Osteoblast (primary cell): Measurements from ENCODE around the gene PSD2. TPM values are rescaled to one million over a fixed set of nuclear protein-coding genes. Genes with fewer than 3 reads are reported as not detected.

ENCODE experiments used
- DNase-seq: peaks from one replicate; pipeline ENCODE4 v3.0.0; 2011; ENCODE audit warnings: low spot score, mixed read lengths; ENCODE audit not compliant: insufficient read length; ENCODE audit errors: missing footprints
- H2AFZ ChIP-seq: 2 replicates; pipeline ENCODE4 v1.6.0; 2011; ENCODE audit warnings: mild to moderate bottlenecking, low read length
- H3K27ac ChIP-seq: 2 replicates; pipeline ENCODE4 v1.5.1; 2011; ENCODE audit warnings: mild to moderate bottlenecking, low read depth, low read length, moderate library complexity
- H3K27me3 ChIP-seq: 2 replicates; pipeline ENCODE4 v1.6.0; 2012; ENCODE audit warnings: mild to moderate bottlenecking, control low read depth, inconsistent platforms, low read length, moderate library complexity; ENCODE audit not compliant: insufficient read depth
- H3K36me3 ChIP-seq: 2 replicates; pipeline ENCODE4 v1.5.1; 2011; ENCODE audit warnings: mild to moderate bottlenecking, low read length, control low read depth, moderate library complexity; ENCODE audit not compliant: insufficient read depth
- H3K4me1 ChIP-seq: 2 replicates; pipeline ENCODE4 v1.5.1; 2011; ENCODE audit warnings: mild to moderate bottlenecking, low read length, control low read depth, moderate library complexity; ENCODE audit not compliant: insufficient read depth
- H3K4me2 ChIP-seq: 2 replicates; pipeline ENCODE4 v1.6.0; 2011; ENCODE audit warnings: mild to moderate bottlenecking, low read length; ENCODE audit not compliant: insufficient read depth
- H3K4me3 ChIP-seq: fragments of 200-600 bp; sonication (generic); 3 replicates; pipeline ENCODE4 v1.5.1; 2012; ENCODE audit warnings: mild to moderate bottlenecking, low read length, inconsistent platforms; ENCODE audit not compliant: insufficient read depth
- H3K79me2 ChIP-seq: 2 replicates; pipeline ENCODE4 v1.6.0; 2012; ENCODE audit warnings: mild to moderate bottlenecking, low read length, control low read depth, inconsistent platforms; ENCODE audit not compliant: insufficient read depth
- H3K9me3 ChIP-seq: 2 replicates; pipeline ENCODE4 v1.5.1; 2011; ENCODE audit warnings: low read depth, low read length, control low read depth
- H4K20me1 ChIP-seq: 2 replicates; pipeline ENCODE4 v1.6.0; 2012; ENCODE audit warnings: mild to moderate bottlenecking, low read length, control low read depth; ENCODE audit not compliant: insufficient read depth
- total RNA-seq: library from RNA; depleted of rRNA; stranded (reverse); fragments of >200 nt; gene quantifications from 2 replicates; pipeline ENCODE4 v1.2.3, GENCODE V29; 2012
- TF ChIP-seq, protein P1 (sequence below): IDR thresholded peaks from 2 replicates; pipeline ENCODE4 v1.5.1; 2011; ENCODE audit warnings: mild to moderate bottlenecking, low read depth, low read length, moderate library complexity; ENCODE audit errors: extremely low read depth

PSD2 gene
- total RNA-seq, 1 donor = 0.36 TPM

DNA sequence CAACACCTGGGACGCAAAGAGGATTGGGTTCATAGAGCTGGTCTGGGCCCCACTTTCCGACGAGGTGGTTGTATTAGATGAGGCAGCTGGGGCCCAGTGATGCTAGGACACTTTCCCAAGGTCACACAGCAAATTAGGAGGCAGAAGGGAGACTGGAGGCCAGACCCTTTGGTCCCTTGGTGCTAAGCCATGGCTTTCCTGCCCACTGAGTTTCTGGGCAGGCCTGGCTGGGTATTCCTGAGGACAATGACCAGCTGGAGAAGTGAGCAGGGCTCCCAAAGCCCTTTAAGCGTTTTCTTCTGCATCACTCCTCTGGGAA, 66.2 kb downstream of the PSD2 start:
- DNase-seq = no peak
- H3K4me3 ChIP-seq = no peak overlapping the region
- no peaks in the 10 kb centered on the region for H3K4me1 ChIP-seq
- TF ChIP-seq, protein P1, sequence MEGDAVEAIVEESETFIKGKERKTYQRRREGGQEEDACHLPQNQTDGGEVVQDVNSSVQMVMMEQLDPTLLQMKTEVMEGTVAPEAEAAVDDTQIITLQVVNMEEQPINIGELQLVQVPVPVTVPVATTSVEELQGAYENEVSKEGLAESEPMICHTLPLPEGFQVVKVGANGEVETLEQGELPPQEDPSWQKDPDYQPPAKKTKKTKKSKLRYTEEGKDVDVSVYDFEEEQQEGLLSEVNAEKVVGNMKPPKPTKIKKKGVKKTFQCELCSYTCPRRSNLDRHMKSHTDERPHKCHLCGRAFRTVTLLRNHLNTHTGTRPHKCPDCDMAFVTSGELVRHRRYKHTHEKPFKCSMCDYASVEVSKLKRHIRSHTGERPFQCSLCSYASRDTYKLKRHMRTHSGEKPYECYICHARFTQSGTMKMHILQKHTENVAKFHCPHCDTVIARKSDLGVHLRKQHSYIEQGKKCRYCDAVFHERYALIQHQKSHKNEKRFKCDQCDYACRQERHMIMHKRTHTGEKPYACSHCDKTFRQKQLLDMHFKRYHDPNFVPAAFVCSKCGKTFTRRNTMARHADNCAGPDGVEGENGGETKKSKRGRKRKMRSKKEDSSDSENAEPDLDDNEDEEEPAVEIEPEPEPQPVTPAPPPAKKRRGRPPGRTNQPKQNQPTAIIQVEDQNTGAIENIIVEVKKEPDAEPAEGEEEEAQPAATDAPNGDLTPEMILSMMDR = no peak
- H4K20me1 ChIP-seq = no peaks in the 10 kb centered on the region
- H3K36me3 ChIP-seq = no peaks in the 10 kb centered on the region
- no peak overlapping the region for H3K4me2 ChIP-seq
- no peaks in the 10 kb centered on the region for H3K79me2 ChIP-seq
- H2AFZ ChIP-seq = no peak overlapping the region
- no peak overlapping the region for H3K27ac ChIP-seq
- H3K9me3 ChIP-seq = no peaks in the 10 kb centered on the region
- H3K27me3 ChIP-seq = peaks cover 46% of the 10 kb centered on the region

DNA sequence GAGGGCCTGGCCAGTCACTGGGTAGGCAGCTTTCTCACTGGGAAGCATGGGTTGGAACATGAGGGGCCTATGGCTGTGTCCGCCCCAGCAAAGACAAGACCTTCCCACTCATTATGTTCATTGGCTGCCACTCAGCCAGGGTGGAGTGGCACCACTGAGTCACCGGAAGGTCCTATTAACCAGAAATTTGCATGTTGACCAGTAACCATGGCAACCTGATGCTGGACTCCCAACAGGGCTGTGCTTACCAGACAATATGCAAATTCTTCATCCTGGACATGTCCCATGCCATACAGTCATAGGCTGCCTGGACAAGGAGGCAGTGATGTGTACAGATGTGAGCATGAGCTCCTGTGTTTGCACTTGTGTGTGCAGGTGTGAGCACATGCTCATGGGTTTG, 66.7 kb downstream of the PSD2 start:
- Histone ChIP-seq H3K79me2 (no peaks in the 10 kb centered on the region), H3K9me3 (no peaks in the 10 kb centered on the region), H3K4me1 (no peaks in the 10 kb centered on the region), H3K4me3 (no peak overlapping the region), H3K36me3 (no peaks in the 10 kb centered on the region), H3K4me2 (no peak overlapping the region), H4K20me1 (no peaks in the 10 kb centered on the region), H3K27me3 (peaks cover 46% of the 10 kb centered on the region), H3K27ac (no peak overlapping the region), H2AFZ (no peak overlapping the region)
- no peak for DNase-seq
- TF ChIP-seq, protein P1 = no peak

DNA sequence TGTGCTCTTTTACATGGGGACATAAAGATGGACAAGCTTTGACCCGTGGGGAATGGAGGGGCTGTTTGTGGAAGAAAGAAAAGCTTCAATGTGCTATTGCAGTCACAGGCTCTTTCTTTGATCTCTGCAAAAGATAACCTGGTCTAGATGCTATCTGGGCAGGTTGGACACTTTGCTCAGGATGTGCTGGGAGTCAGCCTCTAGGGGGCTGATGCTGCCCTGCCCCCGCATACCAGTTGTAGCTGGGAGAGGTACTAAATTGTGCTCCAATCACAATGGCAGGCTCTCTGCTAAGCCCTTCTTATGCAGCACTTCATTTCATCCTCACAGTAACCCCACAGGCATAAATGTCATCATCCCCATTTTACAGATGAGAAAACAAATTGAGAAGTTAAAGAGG, 67.2 kb downstream of the PSD2 start:
- no peak overlapping the region for H3K4me2 ChIP-seq
- H3K27ac ChIP-seq = no peak overlapping the region
- H3K9me3 ChIP-seq = no peaks in the 10 kb centered on the region
- no peak overlapping the region for H3K4me3 ChIP-seq
- H4K20me1 ChIP-seq = no peaks in the 10 kb centered on the region
- no peak for DNase-seq
- H2AFZ ChIP-seq = no peak overlapping the region
- TF ChIP-seq, protein P1 = no peak
- H3K4me1 ChIP-seq = no peaks in the 10 kb centered on the region
- no peaks in the 10 kb centered on the region for H3K79me2 ChIP-seq
- H3K27me3 ChIP-seq = peaks cover 45% of the 10 kb centered on the region
- no peaks in the 10 kb centered on the region for H3K36me3 ChIP-seq

DNA sequence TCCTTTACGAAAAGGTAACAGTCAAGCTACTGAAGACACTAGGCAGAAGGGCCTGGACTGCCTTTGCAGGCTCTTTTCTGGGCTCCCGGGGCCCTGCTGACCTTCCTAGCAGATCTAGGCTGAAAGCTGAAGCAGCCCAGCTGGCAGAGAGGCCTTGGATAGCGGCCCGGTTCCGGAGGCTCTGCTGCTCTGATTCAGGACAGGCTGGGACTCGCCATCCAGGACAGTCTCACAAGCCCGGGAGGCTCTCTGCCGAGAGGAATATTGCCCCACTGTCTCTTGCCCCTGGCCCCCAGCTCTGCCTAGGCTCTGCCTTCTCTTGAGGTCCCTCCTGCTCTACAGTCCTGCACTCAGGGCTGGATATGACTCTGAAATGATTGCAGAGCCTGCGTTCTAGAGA, 67.8 kb downstream of the PSD2 start:
- Histone ChIP-seq H3K27me3 (peaks cover 40% of the 10 kb centered on the region), H3K9me3 (no peaks in the 10 kb centered on the region), H4K20me1 (no peaks in the 10 kb centered on the region), H3K4me3 (no peak overlapping the region), H3K79me2 (no peaks in the 10 kb centered on the region), H3K4me2 (no peak overlapping the region), H3K36me3 (no peaks in the 10 kb centered on the region), H3K27ac (no peak overlapping the region), H2AFZ (no peak overlapping the region), H3K4me1 (no peaks in the 10 kb centered on the region)
- TF ChIP-seq, protein P1 = no peak
- DNase-seq = no peak
